Fibroblast of lung (primary cell): ENCODE measurements around the gene KLHL3.

Experiments used
- CTCF ChIP-seq, 2 donors: IDR thresholded peaks in 1 of 2; conservative IDR thresholded peaks in 1 of 2; 1 replicate in 1 of 2; 2 replicates in 1 of 2; pipeline ENCODE4 v1.5.1; 2011 to 2012; ENCODE audit warnings: low read length in 2 of 2, control low read depth in 1 of 2, inconsistent platforms in 1 of 2, low read depth in 1 of 2, mild to moderate bottlenecking in 1 of 2
- EZH2 ChIP-seq: IDR thresholded peaks from 2 replicates; pipeline ENCODE4 v1.5.1; 2012; ENCODE audit warnings: low read length, control low read depth, mild to moderate bottlenecking; ENCODE audit errors: missing control alignments

- TF ChIP-seq CTCF (conservative IDR thresholded peaks at IDR 0.05 in 1 of 2, IDR thresholded peaks at IDR 0.05 in 1 of 2; ENCODE audit: low read depth in 1 of 2, low read length in 2 of 2) (no peak), EZH2 (no peak)
Observed at GRCh38 chr5:137649228-137649935, 86.5 kb downstream of the KLHL3 start.
